SK-N-SH (cell line): ENCODE data around the gene KIFC3. TPM values are rescaled to one million over a fixed set of nuclear protein-coding genes. Genes with fewer than 3 reads are reported as not detected.

ENCODE experiments used
- CTCF ChIA-PET: fragments of 300-600, 350-600 bp; formaldehyde crosslinking; extraction: SDS; loops from one replicate; lab custom pipeline; 2021; lab: Yijun Ruan, JAX
- POLR2A ChIA-PET: fragments of 350-600 bp; sonication (Branson Sonifier 250); formaldehyde crosslinking; extraction: SDS; loops from one replicate; lab custom pipeline; 2020; ENCODE audit warnings: antibody characterized with exemption, inconsistent platforms; lab: Yijun Ruan, JAX
- DNase-seq: peaks from one replicate; pipeline ENCODE4 v3.0.0; 2012
- H2AFZ ChIP-seq: fragments of 200-600 bp; sonication (generic); 2 replicates; pipeline ENCODE4 v1.8.1; 2016; ENCODE audit warnings: antibody characterized with exemption, mild to moderate bottlenecking, low read depth
- H3F3A ChIP-seq: fragments of 200-600 bp; sonication (generic); replicated peaks from 2 replicates; pipeline ENCODE3; 2016; ENCODE audit warnings: antibody characterized with exemption, mild to moderate bottlenecking; ENCODE audit not compliant: insufficient read depth
- H3K27ac ChIP-seq, 2 experiments: fragments of 200-500 bp in 1 of 2; fragments of 200-600 bp in 1 of 2; sonication (Bioruptor generic) in 1 of 2; sonication (generic), shearing (Covaris generic) in 1 of 2; 2 replicates each; pipeline versions ENCODE4 v1.5.1 to v1.6.1; 2014 to 2016; ENCODE audit warnings: low read depth in 2 of 2, inconsistent platforms in 1 of 2, low read length in 1 of 2, mild to moderate bottlenecking in 1 of 2, mixed read lengths in 1 of 2
- H3K27me3 ChIP-seq: fragments of 200-600 bp; sonication (generic), shearing (Covaris generic); 2 replicates; pipeline ENCODE4 v1.6.1; 2016; ENCODE audit warnings: mixed run types; ENCODE audit not compliant: insufficient read depth
- H3K36me3 ChIP-seq, 2 experiments: fragments of 200-500 bp in 1 of 2; fragments of 200-600 bp in 1 of 2; sonication (Bioruptor generic) in 1 of 2; sonication (generic) in 1 of 2; replicated peaks in 1 of 2; 2 replicates each; pipeline versions ENCODE3 to v1.5.1; 2014 to 2016; ENCODE audit warnings: low read length in 1 of 2, mild to moderate bottlenecking in 1 of 2; ENCODE audit not compliant: insufficient read depth in 2 of 2, control insufficient read depth in 1 of 2
- H3K4me1 ChIP-seq, 2 experiments: fragments of 200-500 bp in 1 of 2; fragments of 200-600 bp in 1 of 2; sonication (Bioruptor generic) in 1 of 2; sonication (generic), shearing (Covaris generic) in 1 of 2; 2 replicates each; pipeline versions ENCODE4 v1.5.1 to v1.6.1; 2014 to 2016; ENCODE audit warnings: low read depth in 1 of 2, low read length in 1 of 2, mixed run types in 1 of 2; ENCODE audit not compliant: insufficient read depth in 2 of 2, control insufficient read depth in 1 of 2
- H3K4me2 ChIP-seq: fragments of 200-600 bp; sonication (generic), shearing (Covaris generic); 2 replicates; pipeline ENCODE4 v1.6.1; 2017; ENCODE audit warnings: mixed run types
- H3K4me3 ChIP-seq, 2 experiments: fragments of 200-500 bp in 1 of 2; fragments of 200-600 bp in 1 of 2; sonication (Bioruptor generic) in 1 of 2; sonication (generic), shearing (Covaris generic) in 1 of 2; 2 replicates each; pipeline versions ENCODE4 v1.5.1 to v1.8.1; 2014 to 2016; ENCODE audit warnings: low read depth in 2 of 2, inconsistent platforms in 1 of 2, low read length in 1 of 2, mild to moderate bottlenecking in 1 of 2, mixed read lengths in 1 of 2, moderate library complexity in 1 of 2
- H3K79me2 ChIP-seq: fragments of 200-600 bp; sonication (generic); 2 replicates; pipeline ENCODE4 v1.8.1; 2017; ENCODE audit warnings: mild to moderate bottlenecking; ENCODE audit not compliant: insufficient read depth
- H3K9ac ChIP-seq: fragments of 200-600 bp; sonication (generic); 2 replicates; pipeline ENCODE4 v1.6.1; 2017; ENCODE audit warnings: mixed run types
- H3K9me2 ChIP-seq: fragments of 200-600 bp; sonication (generic); 2 replicates; pipeline ENCODE4 v1.6.1; 2017; ENCODE audit warnings: mixed run types
- H3K9me3 ChIP-seq: fragments of 200-600 bp; sonication (generic); 2 replicates; pipeline ENCODE4 v1.6.1; 2017; ENCODE audit warnings: mixed run types, mild to moderate bottlenecking, moderate library complexity
- H4K20me1 ChIP-seq: fragments of 200-600 bp; sonication (generic); 2 replicates; pipeline ENCODE4 v1.6.1; 2017; ENCODE audit warnings: mild to moderate bottlenecking, mixed run types; ENCODE audit not compliant: insufficient read depth
- CHD2 ChIP-seq: fragments of 150-350 bp; IDR thresholded peaks from 2 replicates; pipeline ENCODE4 v1.6.1; 2018; ENCODE audit warnings: low read length; ENCODE audit not compliant: partially characterized antibody
- CTCF ChIP-seq: fragments of 200-600 bp; sonication (generic); IDR thresholded peaks from 2 replicates; pipeline ENCODE4 v1.6.1; 2017; ENCODE audit warnings: antibody characterized with exemption, mild to moderate bottlenecking, moderate library complexity
- FOSL2 ChIP-seq: IDR thresholded peaks from 2 replicates; pipeline ENCODE4 v1.4.0; 2012; ENCODE audit warnings: low read depth, mild to moderate bottlenecking, moderate library complexity, borderline replicate concordance
- FOXJ3 ChIP-seq: sonication (generic); formaldehyde crosslinking; IDR thresholded peaks from 2 replicates; pipeline ENCODE4 v1.5.1; 2020; ENCODE audit warnings: mild to moderate bottlenecking, missing genetic modification reagents
- JUND ChIP-seq: IDR thresholded peaks from 2 replicates; pipeline ENCODE4 v1.4.0; 2012
- NFIC ChIP-seq: IDR thresholded peaks from 2 replicates; pipeline ENCODE4 v1.4.0; 2012; ENCODE audit warnings: borderline replicate concordance
- POLR2AphosphoS5 ChIP-seq: IDR thresholded peaks from 2 replicates; pipeline ENCODE4 v1.6.1; 2012; ENCODE audit warnings: low read depth, low read length
- RCOR1 ChIP-seq: fragments of 150-350 bp; IDR thresholded peaks from 2 replicates; pipeline ENCODE4 v1.6.1; 2017; ENCODE audit warnings: antibody characterized with exemption, low read length
- RFX5 ChIP-seq: IDR thresholded peaks from 2 replicates; pipeline ENCODE4 v1.6.1; 2012; ENCODE audit warnings: mild to moderate bottlenecking, improper control_type of control experiment, low read length
- TCF12 ChIP-seq: IDR thresholded peaks from 2 replicates; pipeline ENCODE4 v1.4.0; 2012
- USF2 ChIP-seq: fragments of 150-350 bp; IDR thresholded peaks from 2 replicates; pipeline ENCODE4 v1.6.1; 2017; ENCODE audit warnings: antibody characterized with exemption, low read length, low read depth, borderline replicate concordance
- WGBS: methylation state at CpG from one replicate; pipeline ENCODE4 v1.1.6; 2017; ENCODE audit warnings: low lambda C conversion rate; 5-methylcytosine and 5-hydroxymethylcytosine counted together
- polyA plus RNA-seq, 3 experiments: library from polyadenylated mRNA; depleted of rRNA; stranded (reverse); fragments of >200 nt; gene quantifications; 2 replicates each; pipeline ENCODE4 v1.2.3, GENCODE V29; 2012
- TF ChIP-seq, protein P1 (sequence below): fragments of 150-350 bp; IDR thresholded peaks from 2 replicates; pipeline ENCODE4 v1.6.1; 2016; ENCODE audit warnings: mild to moderate bottlenecking, low read depth, low read length
- TF ChIP-seq, protein P2 (sequence below): IDR thresholded peaks from 2 replicates; pipeline ENCODE4 v1.6.1; 2012; ENCODE audit warnings: mild to moderate bottlenecking, low read depth, low read length, moderate library complexity

The KIFC3 gene
- polyA plus RNA-seq, 1 of the 3 experiments (the other 2 are of a cell fraction), result 65.4 TPM

DNA sequence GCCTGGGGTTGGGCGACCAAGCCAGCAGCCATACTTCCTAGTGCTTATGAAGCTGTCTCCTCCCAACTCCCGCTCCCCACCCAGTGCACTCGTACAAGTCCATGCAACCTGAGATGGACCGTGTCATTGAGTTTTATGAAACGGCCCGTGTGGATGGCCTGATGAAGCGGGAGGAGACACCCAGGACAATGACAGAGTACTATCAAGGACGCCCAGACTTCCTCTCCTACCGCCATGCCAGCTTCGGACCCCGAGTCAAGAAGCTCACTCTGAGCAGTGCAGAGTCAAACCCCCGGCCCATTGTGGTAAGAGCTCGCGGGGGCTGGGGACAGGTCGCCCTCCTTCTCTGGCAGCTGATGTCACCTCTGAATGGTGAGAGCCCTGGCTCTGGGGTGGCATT is 77.8 kb downstream of the KIFC3 start:
- no peaks in the 10 kb centered on the region for H3K79me2 ChIP-seq
- no peaks in the 10 kb centered on the region for H3K36me3 ChIP-seq
- H3K4me1 ChIP-seq, result peaks cover 0 to 7% of the 10 kb centered on the region in 2 experiments; a peak in 1 of 4 replicates
- TF ChIP-seq CHD2, result no peak
- TF ChIP-seq USF2, result no peak
- TF ChIP-seq NFIC, result no peak
- no peak for TF ChIP-seq JUND
- no peak for TF ChIP-seq FOXJ3 (CRISPR knock-in tag)
- TF ChIP-seq, protein P1, sequence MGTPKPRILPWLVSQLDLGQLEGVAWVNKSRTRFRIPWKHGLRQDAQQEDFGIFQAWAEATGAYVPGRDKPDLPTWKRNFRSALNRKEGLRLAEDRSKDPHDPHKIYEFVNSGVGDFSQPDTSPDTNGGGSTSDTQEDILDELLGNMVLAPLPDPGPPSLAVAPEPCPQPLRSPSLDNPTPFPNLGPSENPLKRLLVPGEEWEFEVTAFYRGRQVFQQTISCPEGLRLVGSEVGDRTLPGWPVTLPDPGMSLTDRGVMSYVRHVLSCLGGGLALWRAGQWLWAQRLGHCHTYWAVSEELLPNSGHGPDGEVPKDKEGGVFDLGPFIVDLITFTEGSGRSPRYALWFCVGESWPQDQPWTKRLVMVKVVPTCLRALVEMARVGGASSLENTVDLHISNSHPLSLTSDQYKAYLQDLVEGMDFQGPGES, result no peak
- TF ChIP-seq RCOR1, result no peak
- TF ChIP-seq TCF12, result no peak
- no peak for TF ChIP-seq CTCF
- TF ChIP-seq FOSL2, result no peak
- TF ChIP-seq POLR2AphosphoS5, result no peak
- no peak for TF ChIP-seq RFX5
- TF ChIP-seq, protein P2, sequence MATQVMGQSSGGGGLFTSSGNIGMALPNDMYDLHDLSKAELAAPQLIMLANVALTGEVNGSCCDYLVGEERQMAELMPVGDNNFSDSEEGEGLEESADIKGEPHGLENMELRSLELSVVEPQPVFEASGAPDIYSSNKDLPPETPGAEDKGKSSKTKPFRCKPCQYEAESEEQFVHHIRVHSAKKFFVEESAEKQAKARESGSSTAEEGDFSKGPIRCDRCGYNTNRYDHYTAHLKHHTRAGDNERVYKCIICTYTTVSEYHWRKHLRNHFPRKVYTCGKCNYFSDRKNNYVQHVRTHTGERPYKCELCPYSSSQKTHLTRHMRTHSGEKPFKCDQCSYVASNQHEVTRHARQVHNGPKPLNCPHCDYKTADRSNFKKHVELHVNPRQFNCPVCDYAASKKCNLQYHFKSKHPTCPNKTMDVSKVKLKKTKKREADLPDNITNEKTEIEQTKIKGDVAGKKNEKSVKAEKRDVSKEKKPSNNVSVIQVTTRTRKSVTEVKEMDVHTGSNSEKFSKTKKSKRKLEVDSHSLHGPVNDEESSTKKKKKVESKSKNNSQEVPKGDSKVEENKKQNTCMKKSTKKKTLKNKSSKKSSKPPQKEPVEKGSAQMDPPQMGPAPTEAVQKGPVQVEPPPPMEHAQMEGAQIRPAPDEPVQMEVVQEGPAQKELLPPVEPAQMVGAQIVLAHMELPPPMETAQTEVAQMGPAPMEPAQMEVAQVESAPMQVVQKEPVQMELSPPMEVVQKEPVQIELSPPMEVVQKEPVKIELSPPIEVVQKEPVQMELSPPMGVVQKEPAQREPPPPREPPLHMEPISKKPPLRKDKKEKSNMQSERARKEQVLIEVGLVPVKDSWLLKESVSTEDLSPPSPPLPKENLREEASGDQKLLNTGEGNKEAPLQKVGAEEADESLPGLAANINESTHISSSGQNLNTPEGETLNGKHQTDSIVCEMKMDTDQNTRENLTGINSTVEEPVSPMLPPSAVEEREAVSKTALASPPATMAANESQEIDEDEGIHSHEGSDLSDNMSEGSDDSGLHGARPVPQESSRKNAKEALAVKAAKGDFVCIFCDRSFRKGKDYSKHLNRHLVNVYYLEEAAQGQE, result no peak
- no peaks in the 10 kb centered on the region for H4K20me1 ChIP-seq
- H3K27ac ChIP-seq, result no peak overlapping the region
- H3K27me3 ChIP-seq, result no peaks in the 10 kb centered on the region; the same call in 1 of the 2 replicates
- ChIA-PET CTCF (interaction anchor here (0.6 to 1.5 kb wide), 3 partner anchors 148 to 196 kb away, joined by 3 to 6 read pairs (median 3); no protein-coding TSS in a partner anchor), POLR2A (no interaction called here)
- no peaks in the 10 kb centered on the region for H3K9me3 ChIP-seq
- no peaks in the 10 kb centered on the region for H3F3A ChIP-seq
- DNase-seq, result no peak
- no peak overlapping the region for H2AFZ ChIP-seq
- 88% methylated on average over 15 of the region's 15 CpGs for WGBS
- H3K4me2 ChIP-seq, result no peak overlapping the region
- no peaks in the 10 kb centered on the region for H3K9me2 ChIP-seq
- H3K4me3 ChIP-seq, result no peak overlapping the region
- H3K9ac ChIP-seq, result no peak overlapping the region
